Measurements from ENCODE around the gene EVA1C.

DNA sequence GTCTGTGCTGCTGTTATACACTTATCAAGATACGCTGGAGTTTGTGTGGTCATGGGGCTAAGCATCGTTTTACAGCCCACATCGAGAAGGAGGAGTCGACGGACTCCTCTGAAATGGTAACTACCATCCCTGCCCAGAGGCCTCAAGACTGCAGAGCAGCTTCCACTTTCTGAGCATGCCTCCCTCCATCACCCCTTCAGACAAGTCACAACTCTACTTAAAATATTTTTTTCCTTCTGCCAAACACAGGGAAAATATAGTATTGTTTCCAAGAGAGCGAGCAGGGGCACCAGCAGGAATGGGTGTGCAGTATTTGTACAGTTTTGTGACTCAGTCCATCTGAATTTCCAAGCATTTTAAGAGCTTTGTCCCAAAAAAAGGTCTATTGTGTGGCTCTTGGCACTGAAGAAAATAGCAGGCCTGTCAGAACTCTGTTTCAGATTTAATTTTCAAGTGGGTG, 14.1 kb downstream of the EVA1C start:
- no peak for TF ChIP-seq EZH2phosphoT487 (IDR thresholded peaks at IDR 0.05)
- TF ChIP-seq, protein P1, sequence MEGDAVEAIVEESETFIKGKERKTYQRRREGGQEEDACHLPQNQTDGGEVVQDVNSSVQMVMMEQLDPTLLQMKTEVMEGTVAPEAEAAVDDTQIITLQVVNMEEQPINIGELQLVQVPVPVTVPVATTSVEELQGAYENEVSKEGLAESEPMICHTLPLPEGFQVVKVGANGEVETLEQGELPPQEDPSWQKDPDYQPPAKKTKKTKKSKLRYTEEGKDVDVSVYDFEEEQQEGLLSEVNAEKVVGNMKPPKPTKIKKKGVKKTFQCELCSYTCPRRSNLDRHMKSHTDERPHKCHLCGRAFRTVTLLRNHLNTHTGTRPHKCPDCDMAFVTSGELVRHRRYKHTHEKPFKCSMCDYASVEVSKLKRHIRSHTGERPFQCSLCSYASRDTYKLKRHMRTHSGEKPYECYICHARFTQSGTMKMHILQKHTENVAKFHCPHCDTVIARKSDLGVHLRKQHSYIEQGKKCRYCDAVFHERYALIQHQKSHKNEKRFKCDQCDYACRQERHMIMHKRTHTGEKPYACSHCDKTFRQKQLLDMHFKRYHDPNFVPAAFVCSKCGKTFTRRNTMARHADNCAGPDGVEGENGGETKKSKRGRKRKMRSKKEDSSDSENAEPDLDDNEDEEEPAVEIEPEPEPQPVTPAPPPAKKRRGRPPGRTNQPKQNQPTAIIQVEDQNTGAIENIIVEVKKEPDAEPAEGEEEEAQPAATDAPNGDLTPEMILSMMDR (IDR thresholded peaks at IDR 0.05), result no peak
- TF ChIP-seq EZH2 (IDR thresholded peaks at IDR 0.05), result no peak

Data from neural progenitor cell (in vitro differentiated cells).